ENCODE results near the gene PUSL1.

The PUSL1 gene

DNA sequence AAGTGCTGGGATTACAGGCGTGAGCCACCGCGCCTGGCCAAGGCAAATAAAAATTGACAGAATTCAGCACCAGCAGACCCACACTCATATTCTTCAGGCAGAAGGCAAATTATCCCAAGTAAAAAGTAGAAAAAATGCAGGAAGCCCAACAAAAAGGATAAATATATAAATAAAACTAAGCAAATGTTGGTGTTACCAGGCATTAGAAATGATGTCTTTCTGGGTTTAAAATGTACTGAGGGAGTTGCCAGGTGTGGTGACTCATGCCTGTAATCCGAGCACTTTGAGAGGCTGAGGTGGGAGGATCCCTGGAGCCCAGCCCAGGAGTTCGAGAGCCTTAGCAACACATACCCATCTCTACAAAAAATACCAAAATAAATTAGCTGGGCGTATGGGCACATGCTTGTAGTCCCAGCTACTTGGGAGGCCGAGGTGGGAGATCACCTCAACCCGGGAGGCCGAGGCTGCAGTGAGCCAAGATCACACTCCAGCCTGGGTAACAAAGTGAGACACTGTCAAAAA, 9.8 kb downstream of the PUSL1 start:
- Histone ChIP-seq H3K9ac (no peak overlapping the region), H3K27me3 (ENCODE audit: control insufficient read depth, insufficient read depth, low read length) (no peaks in the 10 kb centered on the region), H3K36me3 (ENCODE audit: control insufficient read depth, insufficient read depth, low read length) (no peaks in the 10 kb centered on the region), H3K27ac (no peak overlapping the region), H3K4me3 (ENCODE audit: low read depth, low read length) (no peak overlapping the region), H3K79me2 (peaks cover 14% of the 10 kb centered on the region), H3K4me2 (ENCODE audit: low read length) (no peak overlapping the region), H3K9me3 (ENCODE audit: control insufficient read depth, low read length) (no peaks in the 10 kb centered on the region), H2AFZ (no peak overlapping the region), H3K4me1 (no peaks in the 10 kb centered on the region)
- TF ChIP-seq, protein P1, sequence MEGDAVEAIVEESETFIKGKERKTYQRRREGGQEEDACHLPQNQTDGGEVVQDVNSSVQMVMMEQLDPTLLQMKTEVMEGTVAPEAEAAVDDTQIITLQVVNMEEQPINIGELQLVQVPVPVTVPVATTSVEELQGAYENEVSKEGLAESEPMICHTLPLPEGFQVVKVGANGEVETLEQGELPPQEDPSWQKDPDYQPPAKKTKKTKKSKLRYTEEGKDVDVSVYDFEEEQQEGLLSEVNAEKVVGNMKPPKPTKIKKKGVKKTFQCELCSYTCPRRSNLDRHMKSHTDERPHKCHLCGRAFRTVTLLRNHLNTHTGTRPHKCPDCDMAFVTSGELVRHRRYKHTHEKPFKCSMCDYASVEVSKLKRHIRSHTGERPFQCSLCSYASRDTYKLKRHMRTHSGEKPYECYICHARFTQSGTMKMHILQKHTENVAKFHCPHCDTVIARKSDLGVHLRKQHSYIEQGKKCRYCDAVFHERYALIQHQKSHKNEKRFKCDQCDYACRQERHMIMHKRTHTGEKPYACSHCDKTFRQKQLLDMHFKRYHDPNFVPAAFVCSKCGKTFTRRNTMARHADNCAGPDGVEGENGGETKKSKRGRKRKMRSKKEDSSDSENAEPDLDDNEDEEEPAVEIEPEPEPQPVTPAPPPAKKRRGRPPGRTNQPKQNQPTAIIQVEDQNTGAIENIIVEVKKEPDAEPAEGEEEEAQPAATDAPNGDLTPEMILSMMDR (IDR thresholded peaks at IDR 0.05) = no peak

DNA sequence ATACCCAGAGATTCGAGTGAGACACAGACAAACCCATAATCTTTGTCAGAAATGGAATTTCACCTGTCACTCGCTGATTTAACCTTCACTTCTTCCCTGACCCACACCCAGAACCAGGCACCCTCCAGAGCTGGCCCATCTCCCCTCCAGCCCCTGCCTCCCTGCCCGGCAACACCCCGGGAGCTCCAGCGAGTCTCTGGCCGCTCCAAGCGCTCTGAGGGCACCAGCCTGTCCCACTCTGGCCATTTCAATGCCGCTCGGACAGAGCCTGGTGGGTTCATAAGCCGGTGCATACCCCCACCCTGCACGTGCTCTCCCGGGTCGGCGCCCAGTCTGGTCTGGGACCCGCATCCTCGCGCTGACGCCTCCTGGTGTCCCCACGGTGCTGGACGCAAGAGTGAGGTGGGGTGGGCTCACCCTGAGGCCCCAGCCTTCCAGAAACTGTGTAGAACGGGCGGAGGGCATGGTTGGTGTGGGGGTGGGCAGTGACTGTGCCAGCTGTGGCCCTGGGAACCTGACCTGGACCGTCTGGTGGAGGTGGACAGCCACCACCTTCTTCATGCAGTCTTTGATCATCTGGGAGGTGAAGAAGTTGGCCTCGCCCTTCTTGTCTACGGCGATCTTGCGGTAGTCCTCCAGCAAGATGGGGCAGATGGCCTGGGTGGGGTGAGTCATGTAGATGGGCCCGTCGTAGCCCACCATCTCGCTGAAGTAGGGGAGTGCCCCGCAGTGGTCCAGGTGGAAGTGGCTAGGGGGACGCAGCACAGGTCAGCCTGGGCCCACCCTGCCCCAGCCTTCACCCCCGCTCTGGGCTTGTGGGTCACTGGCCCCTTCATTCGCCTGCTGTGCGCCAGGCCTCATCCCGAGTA, 10.6 kb downstream of the PUSL1 start:
- H3K27ac ChIP-seq = no peak overlapping the region
- no peaks in the 10 kb centered on the region for H3K4me1 ChIP-seq
- peaks cover 18% of the 10 kb centered on the region for H3K79me2 ChIP-seq
- no peak overlapping the region for H3K9ac ChIP-seq
- H3K36me3 ChIP-seq (ENCODE audit: control insufficient read depth, insufficient read depth, low read length) = no peaks in the 10 kb centered on the region
- no peaks in the 10 kb centered on the region for H3K9me3 ChIP-seq (ENCODE audit: control insufficient read depth, low read length)
- no peak overlapping the region for H3K4me3 ChIP-seq (ENCODE audit: low read depth, low read length)
- TF ChIP-seq, protein P1 (IDR thresholded peaks at IDR 0.05) = no peak
- no peak overlapping the region for H2AFZ ChIP-seq
- no peak overlapping the region for H3K4me2 ChIP-seq (ENCODE audit: low read length)
- no peaks in the 10 kb centered on the region for H3K27me3 ChIP-seq (ENCODE audit: control insufficient read depth, insufficient read depth, low read length)

DNA sequence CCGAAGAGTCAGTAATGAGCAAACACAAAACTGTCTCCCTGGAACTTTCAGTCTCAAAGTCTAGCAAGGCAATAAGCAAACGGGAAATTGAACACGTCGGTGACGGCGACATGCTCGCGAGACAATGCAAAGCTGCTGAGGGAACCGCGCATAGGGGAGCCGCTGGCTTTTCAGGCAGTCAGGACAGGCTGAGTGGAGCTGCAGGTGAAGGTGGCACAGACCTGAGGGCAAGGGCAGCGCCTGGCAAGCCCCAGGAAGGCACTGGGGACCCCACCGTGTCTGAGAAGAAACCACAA, 11.2 kb downstream of the PUSL1 start:
- Histone ChIP-seq H3K79me2 (peaks cover 22% of the 10 kb centered on the region), H3K4me1 (no peaks in the 10 kb centered on the region), H3K9ac (no peak overlapping the region), H3K4me2 (ENCODE audit: low read length) (no peak overlapping the region), H2AFZ (no peak overlapping the region), H3K27me3 (ENCODE audit: control insufficient read depth, insufficient read depth, low read length) (no peaks in the 10 kb centered on the region), H3K36me3 (ENCODE audit: control insufficient read depth, insufficient read depth, low read length) (no peaks in the 10 kb centered on the region), H3K9me3 (ENCODE audit: control insufficient read depth, low read length) (no peaks in the 10 kb centered on the region), H3K27ac (no peak overlapping the region), H3K4me3 (ENCODE audit: low read depth, low read length) (no peak overlapping the region)
- TF ChIP-seq, protein P1 (IDR thresholded peaks at IDR 0.05) = no peak

DNA sequence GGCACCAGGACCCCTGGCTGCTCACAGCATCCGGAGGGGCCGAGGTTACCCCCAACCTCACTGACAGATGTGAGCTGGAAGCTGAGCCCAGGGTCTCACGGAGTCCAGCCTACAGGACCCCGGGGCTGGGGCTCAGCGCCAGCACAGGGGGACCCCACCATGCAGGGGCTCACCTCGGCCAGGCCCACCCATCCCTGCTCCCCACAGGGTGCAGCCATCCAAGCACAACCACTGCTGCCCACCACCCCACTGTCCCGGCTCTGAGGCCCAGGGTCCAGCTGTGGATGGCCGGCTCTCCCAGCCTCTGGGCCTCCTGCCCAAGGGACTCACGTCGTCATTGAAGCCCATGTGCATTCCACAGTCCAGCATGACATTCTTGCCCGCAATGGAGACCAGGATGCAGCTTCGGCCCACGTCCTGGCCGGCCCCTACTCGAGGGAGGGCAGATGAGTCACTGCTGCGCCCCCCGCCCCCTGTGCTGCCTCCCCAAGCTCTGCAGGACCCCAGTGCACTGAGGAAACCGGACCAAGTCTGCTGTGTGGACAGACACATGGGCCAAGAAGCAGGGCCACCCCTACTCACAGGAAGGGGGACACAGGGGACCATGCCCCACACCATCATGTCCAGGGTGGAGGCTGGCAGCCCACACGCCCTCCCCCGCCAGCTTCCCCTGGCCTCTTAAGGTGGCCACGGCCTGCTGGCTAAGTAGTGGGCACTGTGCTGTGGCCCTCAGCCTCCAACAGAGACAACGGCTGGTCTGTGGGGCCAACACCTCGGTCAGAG, 12.5 kb downstream of the PUSL1 start:
- TF ChIP-seq, protein P1 (IDR thresholded peaks at IDR 0.05) = no peak
- H3K9me3 ChIP-seq (ENCODE audit: control insufficient read depth, low read length) = no peaks in the 10 kb centered on the region
- no peak overlapping the region for H3K27ac ChIP-seq
- peaks cover 2% of the 10 kb centered on the region for H3K4me1 ChIP-seq
- no peaks in the 10 kb centered on the region for H3K27me3 ChIP-seq (ENCODE audit: control insufficient read depth, insufficient read depth, low read length)
- no peak overlapping the region for H3K9ac ChIP-seq
- H3K4me3 ChIP-seq (ENCODE audit: low read depth, low read length) = no peak overlapping the region
- no peaks in the 10 kb centered on the region for H3K36me3 ChIP-seq (ENCODE audit: control insufficient read depth, insufficient read depth, low read length)
- peaks cover 22% of the 10 kb centered on the region for H3K79me2 ChIP-seq
- H2AFZ ChIP-seq = no peak overlapping the region
- H3K4me2 ChIP-seq (ENCODE audit: low read length) = no peak overlapping the region

Measured in parathyroid adenoma (tissue), 2 donors.